Activated CD8-positive, alpha-beta memory T cell treated with anti-CD3 and anti-CD28 coated beads, Interleukin-2, amount 50 U/mL, for 48 hours (primary cell): ENCODE results near the gene GALNT12.

Experiments
- DNase-seq: peaks from one replicate; pipeline ENCODE4 v3.0.0-alpha.2; 2020

The GALNT12 gene

GRCh38 chr9:98864281-98865174 lies 57.1 kb downstream of the GALNT12 start:
- no peak for DNase-seq

GRCh38 chr9:98865284-98865875 lies 57.9 kb downstream of the GALNT12 start:
- no peak for DNase-seq

- DNase-seq = no peak
Observed at GRCh38 chr9:98866435-98867102, 59.1 kb downstream of the GALNT12 start.

- DNase-seq = no peak
Observed at GRCh38 chr9:98867103-98867428, 59.6 kb downstream of the GALNT12 start.

GRCh38 chr9:98867429-98868168 lies 60.1 kb downstream of the GALNT12 start:
- no peak for DNase-seq

- no peak for DNase-seq
Observed at GRCh38 chr9:98869078-98869745, 61.7 kb downstream of the GALNT12 start.

GRCh38 chr9:98869866-98870265 lies 62.4 kb downstream of the GALNT12 start:
- DNase-seq = no peak

- DNase-seq = no peak
Observed at GRCh38 chr9:98870782-98871557, 63.5 kb downstream of the GALNT12 start.

GRCh38 chr9:98871558-98872065 lies 64.1 kb downstream of the GALNT12 start:
- DNase-seq = no peak

- DNase-seq = no peak
Observed at GRCh38 chr9:98873526-98873925, 66.1 kb downstream of the GALNT12 start.

GRCh38 chr9:98873951-98874371 lies 66.5 kb downstream of the GALNT12 start:
- DNase-seq = no peak

GRCh38 chr9:98874721-98875255 lies 67.3 kb downstream of the GALNT12 start:
- no peak for DNase-seq

GRCh38 chr9:98875536-98875935 lies 68.1 kb downstream of the GALNT12 start:
- no peak for DNase-seq

- DNase-seq = no peak
Observed at GRCh38 chr9:98877311-98877710, 69.8 kb downstream of the GALNT12 start.

- DNase-seq = no peak
Observed at GRCh38 chr9:98879094-98879962, 71.9 kb downstream of the GALNT12 start.

GRCh38 chr9:98879963-98880310 lies 72.5 kb downstream of the GALNT12 start:
- no peak for DNase-seq

- no peak for DNase-seq
Observed at GRCh38 chr9:98880311-98881015, 73.0 kb downstream of the GALNT12 start.

- no peak for DNase-seq
Observed at GRCh38 chr9:98881356-98881755, 73.9 kb downstream of the GALNT12 start.

- peak; percentile 13 for DNase-seq
Observed at GRCh38 chr9:98881836-98882568, 74.5 kb downstream of the GALNT12 start.
